Esophagus mucosa (tissue), 1 donor: Measurements from ENCODE around the gene CABCOCO1. TPM values are rescaled to one million over a fixed set of nuclear protein-coding genes. Genes with fewer than 3 reads are reported as not detected.

ENCODE experiments used
- ATAC-seq: fragments of 200-7000 bp; cut with Tn5 transposase; one replicate; pipeline ENCODE4 v1.9.1; 2020
- total RNA-seq: library from RNA; stranded (reverse); gene quantifications from one replicate; pipeline ENCODE4 v1.2.4, GENCODE V29; 2023
- donor health status: DM: yes; HTN: yes; CAD: no.

Gene CABCOCO1
- total RNA-seq, 1 donor from 2014 or later: not detected

- ATAC-seq: no peak
Measured at GRCh38 chr10:61787170-61787569, 124.4 kb downstream of the CABCOCO1 start.

- ATAC-seq: no peak
Measured at GRCh38 chr10:61789031-61789430, 126.3 kb downstream of the CABCOCO1 start.

DNA sequence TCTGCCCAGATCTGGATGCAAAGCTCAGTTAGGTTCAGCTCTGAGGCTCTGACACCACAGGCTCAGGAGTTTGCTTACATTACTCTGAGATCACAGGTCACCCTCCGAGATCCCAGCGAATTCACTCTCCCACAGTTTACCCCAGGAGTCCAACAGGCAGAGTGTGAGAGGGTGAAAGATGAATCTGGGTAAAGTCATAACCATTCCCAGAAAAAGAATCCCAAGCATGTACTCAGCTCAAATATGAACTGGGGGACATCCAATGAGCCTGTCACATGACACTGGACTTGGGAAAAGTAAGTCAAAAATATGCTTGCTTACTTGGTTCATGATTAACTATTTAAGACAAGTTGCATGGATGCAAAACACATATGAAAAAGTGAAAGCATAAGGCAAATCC lies 128.5 kb downstream of the CABCOCO1 start:
- no peak for ATAC-seq

- peak; percentile 58 for ATAC-seq
Measured at GRCh38 chr10:61792097-61792716, 129.5 kb downstream of the CABCOCO1 start.

DNA sequence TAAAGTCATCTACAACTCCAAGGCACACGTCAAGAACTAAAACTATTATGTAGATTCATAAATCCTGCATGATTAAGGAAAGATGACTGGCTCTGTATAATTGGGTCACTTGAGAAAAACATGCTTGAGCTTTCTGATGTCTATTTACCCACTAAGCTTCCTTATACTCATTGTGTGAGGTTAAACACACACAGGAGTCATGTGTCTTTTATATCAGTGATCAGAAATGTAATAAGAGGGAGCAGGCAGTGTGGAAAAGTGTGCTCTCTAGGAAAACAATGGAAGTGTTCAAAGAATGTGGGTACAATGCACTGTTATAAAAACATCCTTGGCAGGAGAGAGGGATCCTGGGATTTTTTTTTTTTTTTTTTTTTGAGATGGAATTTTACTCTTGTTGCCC lies 130.2 kb downstream of the CABCOCO1 start:
- peak; percentile 79 for ATAC-seq

DNA sequence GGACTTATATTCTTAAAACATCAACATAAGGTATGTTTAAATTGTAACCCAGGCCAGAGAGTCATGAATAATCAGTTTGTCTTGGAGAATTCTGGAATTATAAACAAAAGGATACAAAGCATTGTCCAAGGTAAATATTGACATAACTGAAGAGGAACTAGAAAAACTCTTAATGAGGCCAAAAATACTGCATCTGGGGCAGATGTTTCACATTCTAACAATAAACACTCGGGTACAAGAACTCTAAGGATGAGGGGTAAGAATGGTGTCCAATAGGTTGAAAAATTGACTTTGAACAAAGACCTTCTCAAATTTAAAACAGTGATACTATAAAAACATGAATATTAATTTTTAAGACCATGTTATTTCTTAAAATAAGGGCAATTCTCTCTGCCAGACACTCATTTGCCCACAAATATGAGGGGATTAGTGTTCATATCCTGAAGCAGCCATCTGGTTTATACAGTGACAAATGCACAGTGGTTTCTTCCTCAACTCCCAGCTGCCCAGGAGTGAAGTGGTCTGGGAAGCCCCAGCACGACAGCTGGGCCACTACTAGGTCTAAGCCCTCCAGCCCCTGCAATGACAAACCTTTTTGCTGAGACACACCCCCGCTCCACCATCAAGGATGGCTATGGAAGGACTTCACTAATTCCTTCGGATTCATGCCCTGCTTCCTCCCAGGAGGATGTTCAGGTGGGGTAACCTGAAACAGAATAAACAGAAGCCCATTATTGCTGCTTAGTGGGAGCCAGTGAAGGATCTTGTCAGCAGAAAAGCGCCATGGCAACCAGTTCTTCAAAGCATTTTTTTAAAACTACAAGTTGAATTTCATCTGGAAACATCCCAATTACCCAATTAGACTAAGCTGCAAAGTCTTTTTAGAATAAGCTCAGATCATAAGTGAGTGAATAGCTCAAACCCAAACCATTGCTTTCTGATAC lies 131.3 kb downstream of the CABCOCO1 start:
- ATAC-seq: no peak

GRCh38 chr10:61795147-61795546 lies 132.4 kb downstream of the CABCOCO1 start:
- no peak for ATAC-seq

GRCh38 chr10:61795551-61795950 lies 132.8 kb downstream of the CABCOCO1 start:
- ATAC-seq: no peak

DNA sequence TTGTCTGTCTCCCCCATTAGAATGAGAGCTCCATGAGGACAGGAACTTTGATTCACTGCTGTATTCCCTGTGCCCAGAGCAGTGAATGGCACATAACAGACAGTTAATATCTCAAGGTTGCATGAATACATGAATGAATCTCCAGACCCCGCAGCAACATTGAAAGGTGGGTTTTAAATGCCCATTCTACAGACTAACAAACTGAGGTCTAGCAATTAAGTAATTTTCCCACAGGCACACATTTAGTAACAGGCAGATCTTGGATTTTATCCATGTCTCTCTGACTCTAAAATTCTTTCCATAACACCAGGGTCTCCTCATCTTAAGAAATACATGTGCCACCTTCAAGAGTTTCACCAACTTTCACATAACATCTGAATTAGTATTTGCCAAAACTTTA lies 134.1 kb downstream of the CABCOCO1 start:
- no peak for ATAC-seq

GRCh38 chr10:61797304-61798153 lies 134.8 kb downstream of the CABCOCO1 start:
- no peak for ATAC-seq

GRCh38 chr10:61798713-61799112 lies 136.0 kb downstream of the CABCOCO1 start:
- ATAC-seq: no peak

DNA sequence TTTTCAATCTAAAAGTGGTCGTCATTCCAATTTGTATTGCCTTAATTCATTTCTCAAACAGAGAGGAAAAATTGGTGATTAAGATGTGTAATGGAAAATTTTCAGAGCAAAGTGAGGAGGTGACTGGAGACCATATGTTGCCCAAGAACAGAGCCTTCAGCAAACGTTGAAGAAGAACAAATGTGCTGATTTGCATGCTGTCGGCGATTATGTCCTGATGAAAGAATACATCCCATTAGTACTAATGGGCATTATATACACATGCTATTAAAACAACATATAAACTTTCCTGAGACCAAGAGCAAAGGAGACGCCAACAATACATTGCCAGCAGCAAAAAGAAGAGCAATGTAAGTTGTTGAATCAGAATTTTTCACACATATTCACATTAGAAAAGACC lies 138.8 kb downstream of the CABCOCO1 start:
- no peak for ATAC-seq

DNA sequence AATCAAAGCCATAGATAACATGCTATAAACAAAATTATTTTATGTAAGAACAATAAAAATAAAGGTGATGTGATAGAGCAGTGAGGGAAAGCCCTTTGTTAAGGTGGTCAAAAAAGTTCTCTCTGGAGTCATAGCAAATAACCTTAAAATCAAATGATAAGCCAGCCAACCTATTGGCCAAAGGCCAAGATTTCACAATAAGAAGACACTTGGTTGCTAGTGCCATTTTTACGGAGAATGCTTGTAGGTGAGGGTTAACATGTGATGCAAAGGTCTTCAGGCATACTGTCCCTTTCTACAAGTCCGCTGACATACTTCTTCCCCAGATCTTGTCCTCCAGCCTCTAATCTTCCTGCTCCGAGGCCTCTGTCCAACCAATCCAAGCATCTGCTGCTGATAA lies 140.5 kb downstream of the CABCOCO1 start:
- no peak for ATAC-seq

GRCh38 chr10:61804414-61804813 lies 141.7 kb downstream of the CABCOCO1 start:
- no peak for ATAC-seq

- no peak for ATAC-seq
Measured at GRCh38 chr10:61805091-61805490, 142.4 kb downstream of the CABCOCO1 start.

GRCh38 chr10:61810263-61810662 lies 147.5 kb downstream of the CABCOCO1 start:
- ATAC-seq: no peak

GRCh38 chr10:61812052-61812721 lies 149.5 kb downstream of the CABCOCO1 start:
- no peak for ATAC-seq

DNA sequence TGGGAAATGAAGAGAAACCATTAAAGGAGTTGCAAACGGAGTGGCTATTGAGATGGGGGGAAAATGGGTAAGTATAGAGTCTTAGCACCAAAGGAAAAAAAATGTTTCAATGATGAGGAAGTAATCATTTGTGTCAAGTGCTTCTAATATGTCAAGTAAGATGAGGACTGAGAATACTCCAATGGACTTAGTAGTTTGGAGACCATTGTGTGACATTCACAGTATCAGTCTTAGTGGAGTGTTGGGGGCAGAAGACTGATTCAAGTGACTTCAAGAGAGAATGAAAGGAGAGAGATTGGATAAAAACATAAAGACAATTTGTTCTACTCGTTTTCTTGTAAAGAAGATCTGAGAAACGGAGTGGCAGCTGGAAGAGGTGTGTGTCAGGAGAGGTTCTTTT lies 150.2 kb downstream of the CABCOCO1 start:
- ATAC-seq: no peak

DNA sequence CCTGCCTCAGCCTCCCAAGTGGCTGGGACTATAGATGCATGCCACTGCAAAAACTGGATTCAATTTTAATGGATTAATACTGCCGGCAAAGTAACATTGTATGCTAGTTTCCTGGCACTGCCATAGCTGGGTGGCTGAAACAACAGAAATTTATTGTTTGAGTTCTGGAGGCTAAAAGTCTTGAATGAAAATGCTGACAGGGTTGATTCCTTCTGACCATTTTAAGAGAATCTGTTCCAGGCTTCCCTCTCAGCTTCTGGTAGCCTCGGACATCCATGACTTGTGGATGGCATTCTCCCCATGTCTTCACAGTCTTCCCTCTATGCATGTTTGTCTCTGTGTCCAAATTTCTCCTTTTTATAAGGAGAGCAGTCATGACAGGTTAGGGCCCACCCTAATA lies 151.4 kb downstream of the CABCOCO1 start:
- no peak for ATAC-seq

- ATAC-seq: no peak
Measured at GRCh38 chr10:61815496-61815895, 152.8 kb downstream of the CABCOCO1 start.
